Neural cell (in vitro differentiated cells): ENCODE data around the gene GNG7. TPM values are rescaled to one million over a fixed set of nuclear protein-coding genes. Genes with fewer than 3 reads are reported as not detected.

Experiments used
- H2AFZ ChIP-seq: fragments of 200-600, 300-800 bp; sonication (generic), shearing (Covaris generic); 2 replicates; pipeline ENCODE4 v1.6.0; 2014; ENCODE audit warnings: low read depth, mild to moderate bottlenecking, antibody characterized with exemption, low read length, moderate library complexity
- H3F3A ChIP-seq: fragments of 200-600 bp; shearing (Covaris generic); 2 replicates; pipeline ENCODE4 v1.6.1; 2016; ENCODE audit warnings: mild to moderate bottlenecking, moderate library complexity, mixed read lengths, antibody characterized with exemption, low read length; ENCODE audit not compliant: insufficient read depth, poor library complexity, severe bottlenecking
- H3K27ac ChIP-seq: fragments of 200-600, 300-800 bp; sonication (generic), shearing (Covaris generic); 2 replicates; pipeline ENCODE4 v1.5.1; 2014; ENCODE audit warnings: mild to moderate bottlenecking, low read length, moderate library complexity
- H3K27me3 ChIP-seq: fragments of 300-800, 200-600 bp; sonication (generic), shearing (Covaris generic); 2 replicates; pipeline ENCODE4 v1.6.0; 2014; ENCODE audit warnings: mild to moderate bottlenecking, low read depth, low read length, moderate library complexity; ENCODE audit not compliant: insufficient read depth
- H3K36me3 ChIP-seq: fragments of 300-800, 200-600 bp; sonication (generic), shearing (Covaris generic); 2 replicates; pipeline ENCODE4 v1.5.1; 2014; ENCODE audit warnings: mild to moderate bottlenecking, antibody characterized with exemption, low read length, moderate library complexity; ENCODE audit not compliant: insufficient read depth
- H3K4me2 ChIP-seq: fragments of 300-800, 200-600 bp; sonication (generic), shearing (Covaris generic); 2 replicates; pipeline ENCODE4 v1.6.0; 2014; ENCODE audit warnings: mild to moderate bottlenecking, low read length
- H3K4me3 ChIP-seq: fragments of 300-800, 200-600 bp; sonication (generic), shearing (Covaris generic); 2 replicates; pipeline ENCODE4 v1.5.1; 2014; ENCODE audit warnings: mild to moderate bottlenecking, low read length, moderate library complexity
- H3K79me2 ChIP-seq: fragments of 200-600 bp; shearing (Covaris generic); replicated peaks from 2 replicates; pipeline ENCODE4 v1.6.0; 2014; ENCODE audit warnings: mild to moderate bottlenecking, low read length, moderate library complexity; ENCODE audit not compliant: insufficient read depth
- H3K9ac ChIP-seq: fragments of 300-800, 200-600 bp; sonication (generic), shearing (Covaris generic); 2 replicates; pipeline ENCODE4 v1.6.1; 2016; ENCODE audit warnings: mild to moderate bottlenecking, low read length, mixed read lengths
- H3K9me2 ChIP-seq: fragments of 200-600 bp; shearing (Covaris generic); 2 replicates; pipeline ENCODE4 v1.6.1; 2016; ENCODE audit warnings: mild to moderate bottlenecking, low read length, mixed read lengths; ENCODE audit not compliant: insufficient read depth
- H3K9me3 ChIP-seq: fragments of 200-600, 300-800 bp; sonication (generic), shearing (Covaris generic); 2 replicates; pipeline ENCODE4 v1.6.1; 2016; ENCODE audit warnings: mild to moderate bottlenecking, mixed run types, low read length, moderate library complexity, mixed read lengths
- H4K20me1 ChIP-seq: fragments of 200-600 bp; shearing (Covaris generic); 2 replicates; pipeline ENCODE4 v1.6.1; 2016; ENCODE audit warnings: mild to moderate bottlenecking, mixed run types; ENCODE audit not compliant: insufficient read depth
- CTCF ChIP-seq: fragments of 450-650 bp; IDR thresholded peaks from 2 replicates; pipeline ENCODE4 v1.5.1; 2014; ENCODE audit warnings: antibody characterized with exemption, mild to moderate bottlenecking, moderate library complexity; ENCODE audit not compliant: poor library complexity, severe bottlenecking
- EP300 ChIP-seq: fragments of 450-650 bp; conservative IDR thresholded peaks from 2 replicates; pipeline ENCODE4 v1.6.1; 2014; ENCODE audit warnings: antibody characterized with exemption, mild to moderate bottlenecking, moderate library complexity; ENCODE audit not compliant: poor library complexity, severe bottlenecking
- EZH2 ChIP-seq: fragments of 200-600, 300-800 bp; shearing (Covaris generic), sonication (generic); IDR thresholded peaks from 2 replicates; pipeline ENCODE4 v1.6.1; 2014; ENCODE audit warnings: antibody characterized with exemption, low read length, borderline replicate concordance, mild to moderate bottlenecking; ENCODE audit not compliant: insufficient read depth, poor library complexity, severe bottlenecking
- MXI1 ChIP-seq: fragments of 450-650 bp; conservative IDR thresholded peaks from 2 replicates; pipeline ENCODE4 v1.6.1; 2014; ENCODE audit warnings: antibody characterized with exemption, mild to moderate bottlenecking; ENCODE audit not compliant: poor library complexity, severe bottlenecking
- POLR2AphosphoS5 ChIP-seq: IDR thresholded peaks from 2 replicates; pipeline ENCODE4 v1.6.1; 2012
- RAD21 ChIP-seq: fragments of 450-650 bp; conservative IDR thresholded peaks from 2 replicates; pipeline ENCODE4 v1.6.1; 2014; ENCODE audit warnings: antibody characterized with exemption, mild to moderate bottlenecking, moderate library complexity
- SMC3 ChIP-seq: fragments of 450-650 bp; conservative IDR thresholded peaks from 2 replicates; pipeline ENCODE4 v1.6.1; 2014; ENCODE audit warnings: antibody characterized with exemption, mild to moderate bottlenecking, moderate library complexity; ENCODE audit not compliant: poor library complexity
- TAF1 ChIP-seq: IDR thresholded peaks from 2 replicates; pipeline ENCODE4 v1.6.1; 2012; ENCODE audit warnings: low read depth
- polyA plus RNA-seq: library from polyadenylated mRNA; depleted of rRNA; stranded (reverse); fragments of >200 nt; gene quantifications from 2 replicates; pipeline ENCODE4 v1.2.3, GENCODE V29; 2014
- TF ChIP-seq, protein P1 (sequence below): IDR thresholded peaks from 2 replicates; pipeline ENCODE4 v1.6.1; 2012; ENCODE audit warnings: borderline replicate concordance

Gene GNG7
- polyA plus RNA-seq, 1 donor from 2014 or later: 3.0 TPM

GRCh38 chr19:2484178-2484937 is 218.1 kb downstream of the GNG7 start:
- H4K20me1 ChIP-seq: no peaks in the 10 kb centered on the region
- no peak overlapping the region for H2AFZ ChIP-seq
- no peaks in the 10 kb centered on the region for H3F3A ChIP-seq
- H3K36me3 ChIP-seq: no peaks in the 10 kb centered on the region
- H3K9me2 ChIP-seq: no peaks in the 10 kb centered on the region
- no peak overlapping the region for H3K4me2 ChIP-seq
- H3K9me3 ChIP-seq: peaks cover 3% of the 10 kb centered on the region
- no peak overlapping the region for H3K9ac ChIP-seq
- H3K79me2 ChIP-seq: no peaks in the 10 kb centered on the region
- H3K27ac ChIP-seq: no peak overlapping the region
- no peak for TF ChIP-seq POLR2AphosphoS5
- no peak for TF ChIP-seq RAD21
- TF ChIP-seq MXI1: no peak
- TF ChIP-seq, protein P1, sequence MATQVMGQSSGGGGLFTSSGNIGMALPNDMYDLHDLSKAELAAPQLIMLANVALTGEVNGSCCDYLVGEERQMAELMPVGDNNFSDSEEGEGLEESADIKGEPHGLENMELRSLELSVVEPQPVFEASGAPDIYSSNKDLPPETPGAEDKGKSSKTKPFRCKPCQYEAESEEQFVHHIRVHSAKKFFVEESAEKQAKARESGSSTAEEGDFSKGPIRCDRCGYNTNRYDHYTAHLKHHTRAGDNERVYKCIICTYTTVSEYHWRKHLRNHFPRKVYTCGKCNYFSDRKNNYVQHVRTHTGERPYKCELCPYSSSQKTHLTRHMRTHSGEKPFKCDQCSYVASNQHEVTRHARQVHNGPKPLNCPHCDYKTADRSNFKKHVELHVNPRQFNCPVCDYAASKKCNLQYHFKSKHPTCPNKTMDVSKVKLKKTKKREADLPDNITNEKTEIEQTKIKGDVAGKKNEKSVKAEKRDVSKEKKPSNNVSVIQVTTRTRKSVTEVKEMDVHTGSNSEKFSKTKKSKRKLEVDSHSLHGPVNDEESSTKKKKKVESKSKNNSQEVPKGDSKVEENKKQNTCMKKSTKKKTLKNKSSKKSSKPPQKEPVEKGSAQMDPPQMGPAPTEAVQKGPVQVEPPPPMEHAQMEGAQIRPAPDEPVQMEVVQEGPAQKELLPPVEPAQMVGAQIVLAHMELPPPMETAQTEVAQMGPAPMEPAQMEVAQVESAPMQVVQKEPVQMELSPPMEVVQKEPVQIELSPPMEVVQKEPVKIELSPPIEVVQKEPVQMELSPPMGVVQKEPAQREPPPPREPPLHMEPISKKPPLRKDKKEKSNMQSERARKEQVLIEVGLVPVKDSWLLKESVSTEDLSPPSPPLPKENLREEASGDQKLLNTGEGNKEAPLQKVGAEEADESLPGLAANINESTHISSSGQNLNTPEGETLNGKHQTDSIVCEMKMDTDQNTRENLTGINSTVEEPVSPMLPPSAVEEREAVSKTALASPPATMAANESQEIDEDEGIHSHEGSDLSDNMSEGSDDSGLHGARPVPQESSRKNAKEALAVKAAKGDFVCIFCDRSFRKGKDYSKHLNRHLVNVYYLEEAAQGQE: no peak
- TF ChIP-seq TAF1: no peak
- TF ChIP-seq EZH2: no peak
- TF ChIP-seq CTCF: no peak
- no peak for TF ChIP-seq SMC3
- no peak for TF ChIP-seq EP300
- H3K27me3 ChIP-seq: peaks cover 41% of the 10 kb centered on the region
- H3K4me3 ChIP-seq: no peak overlapping the region

GRCh38 chr19:2483484-2484151 is 218.9 kb downstream of the GNG7 start:
- H3K9me3 ChIP-seq: peaks cover 3% of the 10 kb centered on the region
- TF ChIP-seq SMC3 (no peak), MXI1 (no peak), CTCF (no peak), POLR2AphosphoS5 (no peak), RAD21 (no peak), EP300 (no peak), EZH2 (no peak), TAF1 (no peak)
- TF ChIP-seq, protein P1: no peak
- H3K27me3 ChIP-seq: peaks cover 41% of the 10 kb centered on the region
- H3K79me2 ChIP-seq: no peaks in the 10 kb centered on the region
- H4K20me1 ChIP-seq: no peaks in the 10 kb centered on the region
- no peak overlapping the region for H3K4me3 ChIP-seq
- H2AFZ ChIP-seq: no peak overlapping the region
- H3K9ac ChIP-seq: no peak overlapping the region
- no peaks in the 10 kb centered on the region for H3K36me3 ChIP-seq
- no peaks in the 10 kb centered on the region for H3F3A ChIP-seq
- H3K4me2 ChIP-seq: no peak overlapping the region
- no peak overlapping the region for H3K27ac ChIP-seq
- no peaks in the 10 kb centered on the region for H3K9me2 ChIP-seq
